ENCODE results near the gene CEBPZOS. TPM values are rescaled to one million over a fixed set of nuclear protein-coding genes. Genes with fewer than 3 reads are reported as not detected.

The CEBPZOS gene
- total RNA-seq, 1 donor from 2014 or later = 13.0 TPM

Other genes with a start within 250 kb of the CEBPZOS start
- gene STRN, start 230.0 kb upstream of the CEBPZOS start, total RNA-seq = 15.7 TPM
- 41.2 TPM for gene HEATR5B, start 112.1 kb upstream of the CEBPZOS start, total RNA-seq
- 3.7 TPM for gene GPATCH11, start 112.0 kb upstream of the CEBPZOS start, total RNA-seq
- gene EIF2AK2, start 39.5 kb upstream of the CEBPZOS start, total RNA-seq = 22.4 TPM
- not detected for gene SULT6B1, start 7.8 kb upstream of the CEBPZOS start, total RNA-seq
- gene CEBPZ, start 35.1 kb downstream of the CEBPZOS start, total RNA-seq = 17.2 TPM
- 6.3 TPM for gene NDUFAF7, start 35.2 kb downstream of the CEBPZOS start, total RNA-seq
- gene PRKD3, start 128.3 kb downstream of the CEBPZOS start, total RNA-seq = 48.5 TPM
- 5.2 TPM for gene QPCT, start 148.1 kb downstream of the CEBPZOS start, total RNA-seq

Data from skeletal muscle tissue (tissue), 1 donor.